Activated CD4-positive, alpha-beta T cell treated with anti-CD3 and anti-CD28 coated beads for 36 hours (primary cell): ENCODE results near the gene SCN5A. TPM values are rescaled to one million over a fixed set of nuclear protein-coding genes. Genes with fewer than 3 reads are reported as not detected.
A peak's percentile ranks its signal among the peaks of the same experiment; 100 is the strongest.

Source experiments
- ATAC-seq: fragments of 200-7000 bp; cut with Tn5 transposase; one replicate; pipeline ENCODE4 v1.10.0; 2021; ENCODE audit warnings: mild to moderate bottlenecking, moderate library complexity
- CTCF ChIA-PET: fragments of 350-600 bp; sonication (Branson Sonifier 250); formaldehyde crosslinking; loops from one replicate; lab custom pipeline; 2021; ENCODE audit warnings: antibody characterized with exemption; lab: Charles Lee
- POLR2A ChIA-PET: fragments of 350-600 bp; sonication (Branson Sonifier 250); formaldehyde crosslinking; loops from one replicate; lab custom pipeline; 2021; ENCODE audit warnings: antibody characterized with exemption, inconsistent platforms; lab: Charles Lee
- DNase-seq: peaks from one replicate; pipeline ENCODE4 v3.0.0-alpha.2; 2020
- H3K27ac Mint-ChIP-seq: one replicate; pipeline ENCODE4 v1.8.0; 2021; ENCODE audit warnings: mixed read lengths
- H3K27me3 Mint-ChIP-seq: one replicate; pipeline ENCODE4 v1.8.0; 2021; ENCODE audit warnings: mixed read lengths
- H3K36me3 Mint-ChIP-seq: one replicate; pipeline ENCODE4 v1.8.0; 2021; ENCODE audit warnings: low read depth, mixed read lengths
- H3K4me1 Mint-ChIP-seq: one replicate; pipeline ENCODE4 v1.8.0; 2021; ENCODE audit warnings: mixed read lengths
- H3K4me3 Mint-ChIP-seq: one replicate; pipeline ENCODE4 v1.8.0; 2021; ENCODE audit warnings: mild to moderate bottlenecking, moderate library complexity, mixed read lengths
- H3K9me3 Mint-ChIP-seq: one replicate; pipeline ENCODE4 v1.8.0; 2021; ENCODE audit warnings: low read depth, mixed read lengths
- intact Hi-C, 2 experiments: fragments of 100-400 bp; cut with DNase I in 1 of 2; cut with micrococcal nuclease in 1 of 2; formaldehyde crosslinking; loops; one replicate each; pipeline versions ENCODE4 v1.14.2 to v1.15.1; 2022 to 2024; cut with DNase I, micrococcal nuclease
- total RNA-seq, 2 experiments: library from RNA; stranded (reverse); gene quantifications; one replicate each; pipeline ENCODE4 v1.2.3, GENCODE V29; 2021

SCN5A gene
- total RNA-seq, 2 experiments from 2014 or later = 0.14 to 0.39 TPM

DNA sequence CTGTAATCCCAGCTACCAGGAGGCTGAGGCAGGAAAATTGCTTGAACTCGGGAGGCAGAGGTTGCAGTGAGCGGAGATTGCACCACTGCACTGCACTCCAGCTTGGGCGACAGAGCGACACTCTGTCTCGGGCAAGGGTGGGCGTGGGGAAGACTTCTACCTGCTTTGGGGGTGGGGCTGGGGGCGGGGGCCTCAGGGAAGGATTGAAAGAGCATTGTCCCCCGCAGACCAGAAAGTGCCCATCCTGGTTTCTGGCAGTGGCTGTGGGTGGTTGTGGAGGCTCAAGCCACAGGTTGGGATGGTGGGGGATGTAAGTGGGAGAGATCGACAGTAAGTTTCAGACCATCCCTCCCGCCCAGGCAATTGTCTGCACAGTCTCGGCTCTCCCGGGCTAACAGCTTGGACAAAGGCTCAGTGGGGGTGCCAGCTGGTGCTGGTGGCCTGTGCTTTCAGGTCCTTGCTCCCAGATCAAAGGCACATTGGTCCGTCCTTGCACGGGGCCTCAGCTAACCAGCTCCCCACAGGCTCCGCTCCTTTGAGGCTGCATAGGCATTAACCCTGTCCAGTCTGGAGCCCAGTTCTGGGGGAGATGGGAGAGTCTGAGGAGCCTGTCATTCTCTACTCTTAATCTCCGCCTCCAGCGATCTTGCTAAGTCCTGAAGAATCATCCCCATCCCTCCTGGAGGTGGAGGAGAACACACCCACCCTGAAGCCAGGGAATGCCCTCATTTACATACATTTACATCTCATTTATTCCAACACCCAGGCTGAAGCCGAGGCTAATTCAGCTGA lies 8.6 kb downstream of the SCN5A start:
- ATAC-seq = no peak
- POLR2A ChIA-PET = no interaction called here
- no peaks in the 10 kb centered on the region for H3K9me3 Mint-ChIP-seq
- DNase-seq = no peak
- H3K36me3 Mint-ChIP-seq = no peaks in the 10 kb centered on the region
- CTCF ChIA-PET = interaction anchor here (1.0 kb wide), 2 partner anchors 16 to 120 kb away, joined by 3 to 7 read pairs; no protein-coding TSS in a partner anchor
- peaks cover 2% of the 10 kb centered on the region for H3K27me3 Mint-ChIP-seq
- intact Hi-C loops = no loop called here
- H3K4me3 Mint-ChIP-seq = no peak overlapping the region
- H3K27ac Mint-ChIP-seq = no peak overlapping the region
- no peaks in the 10 kb centered on the region for H3K4me1 Mint-ChIP-seq

DNA sequence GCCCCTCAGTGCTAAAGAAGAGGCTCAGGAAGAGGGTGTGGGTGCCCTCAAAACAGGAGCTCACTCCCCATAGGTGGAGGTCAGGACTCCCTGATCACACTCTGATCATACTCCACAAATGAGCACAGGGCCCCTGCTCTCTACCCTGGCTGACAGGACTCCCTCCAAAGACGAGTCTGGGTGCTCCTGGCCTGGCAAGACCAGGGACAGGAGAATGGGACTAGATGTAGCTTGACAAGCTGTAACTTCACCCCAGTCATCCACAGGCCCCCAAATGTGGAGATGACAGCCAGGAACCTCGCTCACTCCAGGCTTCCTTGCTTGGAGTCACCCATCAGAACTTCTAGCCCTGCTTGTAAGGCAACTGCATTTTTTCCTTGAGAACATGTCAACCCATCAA lies 11.1 kb downstream of the SCN5A start:
- ChIA-PET CTCF (no interaction called here), POLR2A (no interaction called here)
- no peak overlapping the region for H3K27ac Mint-ChIP-seq
- H3K4me3 Mint-ChIP-seq = no peak overlapping the region
- H3K9me3 Mint-ChIP-seq = no peaks in the 10 kb centered on the region
- no peak for ATAC-seq
- no peak for DNase-seq
- H3K4me1 Mint-ChIP-seq = no peaks in the 10 kb centered on the region
- intact Hi-C loops = no loop called here
- no peaks in the 10 kb centered on the region for H3K36me3 Mint-ChIP-seq
- H3K27me3 Mint-ChIP-seq = no peaks in the 10 kb centered on the region

DNA sequence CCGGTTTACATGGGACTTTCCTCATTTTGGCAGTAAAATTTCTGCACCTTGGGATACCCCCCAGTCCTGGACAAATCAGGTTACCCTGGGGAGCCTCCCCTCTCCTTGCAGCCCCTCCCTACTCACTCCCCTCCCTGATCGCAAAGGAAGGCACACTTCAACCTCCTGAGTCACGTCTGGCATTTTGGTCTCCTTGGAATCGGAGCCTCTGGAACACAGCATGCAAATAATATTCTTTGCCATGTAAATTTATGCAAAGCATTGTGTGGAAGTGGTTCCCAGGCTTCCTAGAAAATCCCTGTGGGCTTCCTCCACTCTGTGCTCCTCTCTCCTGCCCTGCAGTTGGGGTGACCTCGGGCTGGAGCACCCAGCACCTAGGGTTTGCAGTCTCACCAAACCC lies 11.6 kb downstream of the SCN5A start:
- H3K36me3 Mint-ChIP-seq = no peaks in the 10 kb centered on the region
- DNase-seq (no peak), ATAC-seq (no peak)
- ChIA-PET POLR2A (no interaction called here), CTCF (interaction anchor here (0.9 kb wide), 1 partner anchor 109 kb away, joined by 4 read pairs; no protein-coding TSS in a partner anchor)
- H3K4me3 Mint-ChIP-seq = no peak overlapping the region
- no peak overlapping the region for H3K27ac Mint-ChIP-seq
- no peaks in the 10 kb centered on the region for H3K27me3 Mint-ChIP-seq
- intact Hi-C loops = no loop called here
- no peaks in the 10 kb centered on the region for H3K4me1 Mint-ChIP-seq
- H3K9me3 Mint-ChIP-seq = no peaks in the 10 kb centered on the region

DNA sequence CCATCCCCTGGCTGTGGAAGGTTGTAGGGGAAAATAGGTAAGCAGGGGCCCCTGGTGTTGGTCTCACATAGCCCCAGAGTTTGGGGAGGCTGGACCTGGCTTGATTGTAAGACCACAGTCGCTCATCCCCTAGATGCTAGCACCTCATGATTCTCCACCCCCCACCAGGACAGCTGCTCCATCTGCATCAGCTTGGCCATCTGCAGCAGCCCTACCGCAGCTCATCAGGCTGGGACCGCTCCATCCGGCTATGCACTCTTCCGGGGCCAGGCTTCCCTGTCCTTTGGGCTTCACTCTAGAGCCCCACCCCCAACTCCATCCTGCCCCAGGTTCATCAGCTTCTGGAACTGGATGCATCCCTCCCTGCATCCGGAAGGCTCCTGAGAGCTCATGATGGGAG lies 12.6 kb downstream of the SCN5A start:
- CTCF ChIA-PET = no interaction called here
- ATAC-seq = no peak
- H3K4me3 Mint-ChIP-seq = no peak overlapping the region

DNA sequence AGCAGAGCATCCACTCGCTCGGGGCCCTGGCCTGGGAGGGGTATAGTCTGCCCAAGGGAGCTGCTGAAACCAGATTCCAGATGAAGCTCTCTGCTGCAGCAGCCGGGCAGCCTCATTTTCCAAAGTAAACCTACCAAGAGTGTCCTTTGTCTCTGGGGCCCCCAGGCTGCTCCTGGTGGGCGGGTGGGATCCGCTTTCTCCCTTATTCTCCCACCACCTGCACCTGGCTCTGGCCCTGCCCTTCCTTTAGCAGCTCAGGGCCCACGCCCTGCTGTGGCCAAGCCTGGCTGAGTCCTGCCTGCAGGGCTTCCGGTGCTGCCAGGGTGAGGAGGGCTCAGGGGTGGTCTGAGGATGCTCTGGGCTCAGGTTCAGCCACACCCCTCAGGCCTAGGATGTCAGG lies 13.0 kb downstream of the SCN5A start:
- ChIA-PET POLR2A (no interaction called here), CTCF (no interaction called here)
- Mint-ChIP-seq H3K9me3 (no peaks in the 10 kb centered on the region), H3K27ac (no peak overlapping the region), H3K4me3 (no peak overlapping the region), H3K27me3 (no peaks in the 10 kb centered on the region), H3K4me1 (no peaks in the 10 kb centered on the region), H3K36me3 (no peaks in the 10 kb centered on the region)
- ATAC-seq (no peak), DNase-seq (no peak)
- intact Hi-C loops = no loop called here

More for the DNA sequence above, 12.6 kb downstream of the SCN5A start:
- POLR2A ChIA-PET = no interaction called here
- no peaks in the 10 kb centered on the region for H3K36me3 Mint-ChIP-seq
- DNase-seq = no peak
- intact Hi-C loops = no loop called here
- no peaks in the 10 kb centered on the region for H3K9me3 Mint-ChIP-seq
- no peak overlapping the region for H3K27ac Mint-ChIP-seq
- no peaks in the 10 kb centered on the region for H3K27me3 Mint-ChIP-seq
- no peaks in the 10 kb centered on the region for H3K4me1 Mint-ChIP-seq

DNA sequence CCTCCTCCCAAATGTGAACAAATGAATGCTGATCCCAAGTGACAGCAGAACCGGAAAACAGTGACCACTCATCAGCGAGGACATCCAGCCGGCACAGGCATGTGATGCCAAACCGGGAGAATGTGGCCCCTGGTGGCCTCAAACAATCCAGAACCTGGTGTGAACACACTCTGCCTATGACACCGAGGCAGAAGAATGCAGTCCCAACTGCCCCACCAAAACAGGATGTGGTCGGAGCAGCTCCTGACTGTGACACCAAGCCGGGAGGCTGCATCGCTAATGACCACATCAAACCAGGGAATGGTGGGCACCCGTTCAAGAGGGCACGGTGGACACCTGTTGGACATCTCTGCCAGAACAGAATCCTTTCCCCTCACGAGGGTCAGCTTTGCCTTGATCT lies 15.4 kb downstream of the SCN5A start:
- no peaks in the 10 kb centered on the region for H3K27me3 Mint-ChIP-seq
- CTCF ChIA-PET = interaction anchor here (1.1 kb wide), 1 partner anchor 17 kb away, joined by 6 read pairs; no protein-coding TSS in a partner anchor

DNA sequence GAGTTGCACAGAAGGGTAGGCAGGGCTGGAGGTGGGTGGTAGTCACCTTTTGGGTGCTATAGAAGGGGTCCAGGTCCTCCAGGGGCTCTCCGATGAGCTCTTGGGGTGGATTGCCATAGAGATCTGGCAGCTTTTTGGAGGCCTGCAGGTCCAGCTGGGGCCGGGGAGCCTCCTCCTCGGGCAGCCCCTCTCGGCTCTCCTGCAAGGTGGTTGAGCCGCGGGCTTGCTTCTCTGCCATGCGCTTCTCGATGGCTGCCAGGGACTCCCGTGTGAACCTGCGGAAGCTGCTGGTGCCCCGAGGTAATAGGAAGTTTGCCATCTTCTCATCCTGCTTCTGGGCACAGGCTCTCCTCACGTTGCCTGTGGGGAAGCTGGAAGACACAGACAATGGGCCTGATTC lies 16.5 kb downstream of the SCN5A start:
- no peaks in the 10 kb centered on the region for H3K36me3 Mint-ChIP-seq
- intact Hi-C loops = no loop called here
- ChIA-PET CTCF (interaction anchor here (0.7 kb wide), 1 partner anchor 73 kb away, joined by 3 read pairs; no protein-coding TSS in a partner anchor), POLR2A (no interaction called here)
- H3K27me3 Mint-ChIP-seq = no peaks in the 10 kb centered on the region
- H3K27ac Mint-ChIP-seq = no peak overlapping the region
- no peaks in the 10 kb centered on the region for H3K9me3 Mint-ChIP-seq
- H3K4me3 Mint-ChIP-seq = no peak overlapping the region
- ATAC-seq (no peak), DNase-seq (no peak)
- H3K4me1 Mint-ChIP-seq = no peaks in the 10 kb centered on the region

More for the DNA sequence above, 15.4 kb downstream of the SCN5A start:
- Mint-ChIP-seq H3K9me3 (no peaks in the 10 kb centered on the region), H3K27ac (no peak overlapping the region), H3K36me3 (no peaks in the 10 kb centered on the region), H3K4me1 (no peaks in the 10 kb centered on the region), H3K4me3 (no peak overlapping the region)
- ATAC-seq (no peak), DNase-seq (no peak)
- intact Hi-C loops = no loop called here
- POLR2A ChIA-PET = no interaction called here

DNA sequence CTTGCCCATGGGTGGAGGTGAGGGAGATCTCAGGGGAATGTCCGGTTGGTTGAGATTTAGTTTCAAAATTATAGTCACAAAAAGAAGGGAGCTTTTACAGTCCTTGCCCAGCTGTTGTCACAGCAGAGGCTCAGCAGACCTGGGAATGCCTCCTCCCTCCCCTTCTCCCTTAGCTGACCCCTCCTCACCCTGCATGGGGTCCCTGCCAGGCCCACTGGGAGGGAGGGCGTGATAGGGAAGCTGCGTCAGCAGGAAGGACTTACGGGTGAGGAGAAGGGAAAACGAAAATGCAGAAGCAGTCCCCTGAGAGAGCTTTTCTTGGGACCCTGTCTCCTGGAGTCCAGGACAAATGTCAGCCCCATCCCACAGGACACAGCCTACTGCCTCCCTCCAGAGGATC lies 18.9 kb downstream of the SCN5A start:
- Mint-ChIP-seq H3K27me3 (no peaks in the 10 kb centered on the region), H3K4me1 (no peaks in the 10 kb centered on the region), H3K36me3 (no peaks in the 10 kb centered on the region), H3K27ac (no peak overlapping the region), H3K4me3 (no peak overlapping the region), H3K9me3 (no peaks in the 10 kb centered on the region)
- POLR2A ChIA-PET = no interaction called here
- ATAC-seq = no peak
- no peak for DNase-seq
- CTCF ChIA-PET = interaction anchor here (1.4 kb wide), 1 partner anchor 16 kb away, joined by 5 read pairs; no protein-coding TSS in a partner anchor
- intact Hi-C loops = no loop called here

DNA sequence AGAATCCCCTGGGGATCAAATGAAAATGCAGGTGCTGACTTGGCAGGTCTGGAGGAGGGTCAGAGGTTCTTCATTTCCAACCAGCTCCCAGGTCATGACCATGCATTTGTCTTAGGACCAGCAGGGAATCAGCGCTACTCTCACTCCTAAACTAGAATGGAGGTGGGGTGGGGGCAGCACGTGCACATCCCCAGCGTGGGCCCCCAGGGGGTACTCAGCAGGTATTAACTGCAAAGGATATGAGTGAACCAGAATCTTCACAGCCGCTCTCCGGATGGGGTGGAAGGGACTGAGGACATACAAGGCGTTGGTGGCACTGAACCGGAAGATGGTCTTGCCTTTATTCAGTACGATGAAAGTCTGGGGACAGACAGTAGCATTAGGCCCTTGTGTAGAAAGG lies 19.4 kb downstream of the SCN5A start:
- H3K27ac Mint-ChIP-seq = no peak overlapping the region
- intact Hi-C loops = no loop called here
- no peaks in the 10 kb centered on the region for H3K36me3 Mint-ChIP-seq
- CTCF ChIA-PET = interaction anchor here (1.4 kb wide), 1 partner anchor 17 kb away, joined by 5 read pairs; no protein-coding TSS in a partner anchor
- no peaks in the 10 kb centered on the region for H3K27me3 Mint-ChIP-seq
- DNase-seq = no peak
- POLR2A ChIA-PET = no interaction called here
- H3K4me1 Mint-ChIP-seq = no peaks in the 10 kb centered on the region
- no peak overlapping the region for H3K4me3 Mint-ChIP-seq
- no peak for ATAC-seq
- H3K9me3 Mint-ChIP-seq = no peaks in the 10 kb centered on the region

DNA sequence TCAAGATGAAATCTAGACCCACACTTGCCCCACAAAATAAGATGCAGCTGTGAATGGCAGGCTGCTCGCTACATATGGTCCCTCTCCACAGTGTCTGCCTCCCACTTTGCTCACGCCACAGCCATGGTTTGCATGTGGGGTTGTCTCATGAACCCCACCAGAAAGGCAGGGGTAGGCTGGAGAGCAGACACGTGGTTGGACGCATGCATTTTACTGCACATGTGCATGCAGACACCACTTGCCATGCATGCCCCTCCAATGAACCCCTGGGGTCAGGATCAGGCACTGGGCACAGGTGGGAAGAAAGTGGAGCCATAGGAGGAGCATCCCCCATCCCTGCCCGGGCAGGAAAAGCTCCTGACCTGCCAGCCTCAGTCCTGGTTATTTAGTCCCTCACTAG lies 20.7 kb downstream of the SCN5A start:
- H3K27me3 Mint-ChIP-seq = no peaks in the 10 kb centered on the region
- DNase-seq = no peak
- no peaks in the 10 kb centered on the region for H3K36me3 Mint-ChIP-seq
- H3K9me3 Mint-ChIP-seq = no peaks in the 10 kb centered on the region
- CTCF ChIA-PET = interaction anchor here (1.0 kb wide), 1 partner anchor 27 kb away, joined by 5 read pairs; no protein-coding TSS in a partner anchor
- intact Hi-C loops = no loop called here
- H3K27ac Mint-ChIP-seq = no peak overlapping the region
- H3K4me1 Mint-ChIP-seq = no peaks in the 10 kb centered on the region
- ATAC-seq = no peak
- no peak overlapping the region for H3K4me3 Mint-ChIP-seq
- POLR2A ChIA-PET = no interaction called here

DNA sequence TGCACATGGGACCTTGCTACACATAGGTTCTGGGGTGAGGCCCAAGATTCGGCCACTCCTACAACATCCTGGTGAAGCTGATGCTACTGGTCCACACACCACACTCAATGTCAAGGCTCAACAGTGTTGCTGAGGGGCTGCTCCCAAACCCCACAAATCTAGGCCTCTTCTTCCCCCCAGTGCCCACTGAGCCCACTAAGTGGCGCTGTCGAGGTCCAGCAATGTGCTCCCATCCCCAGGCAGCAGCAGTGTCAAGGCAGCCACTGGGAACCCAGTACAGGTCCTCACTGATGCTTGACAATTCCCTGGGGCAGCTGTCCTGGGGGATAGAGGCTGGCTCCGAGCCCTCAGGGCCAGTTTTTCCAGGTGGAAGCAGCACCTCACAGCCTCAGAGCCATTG lies 21.5 kb downstream of the SCN5A start:
- peak; percentile 36 for DNase-seq
- ChIA-PET CTCF (interaction anchor here (0.9 kb wide), 1 partner anchor 12 kb away, joined by 3 read pairs; no protein-coding TSS in a partner anchor), POLR2A (no interaction called here)
- H3K27me3 Mint-ChIP-seq = no peaks in the 10 kb centered on the region
- no peak overlapping the region for H3K27ac Mint-ChIP-seq
- peak; percentile 49 for ATAC-seq
- no peak overlapping the region for H3K4me3 Mint-ChIP-seq
- intact Hi-C loops = no loop called here
- no peaks in the 10 kb centered on the region for H3K36me3 Mint-ChIP-seq
- H3K4me1 Mint-ChIP-seq = no peaks in the 10 kb centered on the region
- H3K9me3 Mint-ChIP-seq = no peaks in the 10 kb centered on the region

DNA sequence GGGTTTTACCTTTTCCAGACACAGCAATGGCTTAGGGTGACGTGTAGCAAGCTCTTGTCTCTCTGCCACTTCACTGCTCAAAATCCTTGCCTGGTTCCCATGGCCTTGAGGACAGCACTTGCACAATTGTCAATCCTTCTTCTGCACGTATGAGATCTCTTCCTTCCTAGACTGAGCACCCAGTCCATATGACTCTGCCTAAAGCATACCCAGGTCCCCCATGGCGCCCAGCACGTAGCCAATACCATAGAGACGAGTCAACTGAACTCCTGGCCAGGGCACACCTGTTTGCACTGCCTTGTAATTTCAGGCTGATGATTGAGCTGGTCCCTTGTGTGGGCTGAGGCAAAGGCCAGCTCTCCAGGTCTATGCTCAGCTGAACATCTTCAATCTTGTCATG lies 23.3 kb downstream of the SCN5A start:
- H3K27me3 Mint-ChIP-seq = no peaks in the 10 kb centered on the region
- H3K27ac Mint-ChIP-seq = no peak overlapping the region
- H3K9me3 Mint-ChIP-seq = no peaks in the 10 kb centered on the region
- ChIA-PET POLR2A (no interaction called here), CTCF (interaction anchor here (0.6 to 0.7 kb wide), 2 partner anchors 49 to 369 kb away, joined by 3 read pairs; no protein-coding TSS in a partner anchor)
- H3K36me3 Mint-ChIP-seq = no peaks in the 10 kb centered on the region
- H3K4me3 Mint-ChIP-seq = no peak overlapping the region
- intact Hi-C loops = no loop called here
- DNase-seq = no peak
- H3K4me1 Mint-ChIP-seq = no peaks in the 10 kb centered on the region
- no peak for ATAC-seq
